Breast epithelium (tissue), 4 donors: ENCODE data around the gene JOSD2. TPM values are rescaled to one million over a fixed set of nuclear protein-coding genes. Genes with fewer than 3 reads are reported as not detected.

Experiments
- DNase-seq, 2 donors: peaks; one replicate each; pipeline ENCODE4 v3.0.0-alpha.2; 2019; ENCODE audit warnings: low spot score in 2 of 2
- H3K27ac ChIP-seq, 2 donors: fragments of 200-600 bp; sonication (generic) in 1 of 2; one replicate each; pipeline ENCODE4 v1.5.1; 2016 to 2019; ENCODE audit warnings: mild to moderate bottlenecking in 1 of 2
- H3K27me3 ChIP-seq, 2 donors: fragments of 200-600 bp; sonication (generic) in 1 of 2; one replicate each; pipeline versions ENCODE4 v1.5.1 to v1.6.0; 2017 to 2019; ENCODE audit warnings: control low read depth in 1 of 2, mild to moderate bottlenecking in 1 of 2
- H3K36me3 ChIP-seq: fragments of 200-600 bp; one replicate; pipeline ENCODE4 v1.5.1; 2019
- H3K4me1 ChIP-seq, 2 donors: fragments of 200-600 bp; sonication (generic); one replicate each; pipeline ENCODE4 v1.5.1; 2016 to 2019; ENCODE audit warnings: control low read depth in 1 of 2
- H3K4me3 ChIP-seq, 3 donors: fragments of 200-600 bp; sonication (generic); 1 replicate in 2 of 3; 2 replicates in 1 of 3; pipeline ENCODE4 v1.5.1; 2016 to 2019; ENCODE audit warnings: mild to moderate bottlenecking in 3 of 3, moderate library complexity in 2 of 3
- H3K9me3 ChIP-seq, 2 donors: fragments of 200-600 bp; sonication (generic) in 1 of 2; one replicate each; pipeline ENCODE4 v1.5.1; 2016 to 2019; ENCODE audit warnings: control low read depth in 1 of 2
- CTCF ChIP-seq, 3 donors: fragments of 450-650 bp; IDR thresholded peaks; one replicate each; pipeline ENCODE4 v1.5.1; 2016 to 2017; ENCODE audit warnings: antibody characterized with exemption in 3 of 3, mild to moderate bottlenecking in 3 of 3, moderate library complexity in 3 of 3
- POLR2A ChIP-seq: fragments of 450-650 bp; IDR thresholded peaks from one replicate; pipeline ENCODE4 v1.6.1; 2016; ENCODE audit warnings: antibody characterized with exemption, mild to moderate bottlenecking, moderate library complexity
- POLR2AphosphoS5 ChIP-seq, 3 donors: sonication (generic); formaldehyde crosslinking; IDR thresholded peaks; one replicate each; pipeline ENCODE4 v1.6.1; 2017; ENCODE audit warnings: antibody characterized with exemption in 3 of 3
- intact Hi-C: fragments of 100-400 bp; cut with DNase I; formaldehyde crosslinking; loops from one replicate; pipeline ENCODE4 v1.15.1; 2023; ENCODE audit warnings: low total_unique reads
- total RNA-seq, 3 donors: library from RNA; depleted of rRNA; stranded (reverse); fragments of >200 nt; gene quantifications; one replicate each; pipeline ENCODE4 v1.1.0, GENCODE V29; 2016

JOSD2 gene
- total RNA-seq, 3 donors from 2014 or later: 14.7 to 26.7 (median 20.3) TPM

GRCh38 chr19:50458396-50459066 lies 52.5 kb downstream of the JOSD2 start:
- Histone ChIP-seq H3K9me3 (no peaks in the 10 kb centered on the region), H3K27me3 (peaks cover 3 to 38% of the 10 kb centered on the region in 2 donors), H3K4me1 (no peaks in the 10 kb centered on the region), H3K36me3 (no peaks in the 10 kb centered on the region), H3K27ac (no peak overlapping the region), H3K4me3 (no peak overlapping the region)
- intact Hi-C loops: loop anchor here (10.0 kb wide), 1 partner anchor 104 kb away; no protein-coding TSS in a partner anchor
- DNase-seq: no peak
- no peak for TF ChIP-seq POLR2A
- TF ChIP-seq CTCF (IDR thresholded peaks at IDR 0.05): no peak

GRCh38 chr19:50457300-50457699 lies 53.7 kb downstream of the JOSD2 start:
- Histone ChIP-seq H3K4me1 (no peaks in the 10 kb centered on the region), H3K9me3 (no peaks in the 10 kb centered on the region), H3K27ac (no peak overlapping the region), H3K36me3 (no peaks in the 10 kb centered on the region), H3K4me3 (no peak overlapping the region), H3K27me3 (peaks cover 3 to 41% of the 10 kb centered on the region in 2 donors)
- no peak for DNase-seq
- TF ChIP-seq CTCF (IDR thresholded peaks at IDR 0.05): no peak
- TF ChIP-seq POLR2AphosphoS5 (IDR thresholded peaks at IDR 0.05): no peak
- TF ChIP-seq POLR2A: no peak
- intact Hi-C loops: loop anchor here (10.0 kb wide), 1 partner anchor 102 kb away; no protein-coding TSS in a partner anchor

Other genes starting within 250 kb of the JOSD2 start
- gene KCNC3, start 181.8 kb downstream of the JOSD2 start, total RNA-seq: 1 to 10 TPM in 2 of 3 donors, under 1 TPM in 1; 0.32 to 3.7 (median 1.6) TPM
- gene NAPSA, start 145.6 kb downstream of the JOSD2 start, total RNA-seq: 1 to 10 TPM in 2 of 3 donors, under 1 TPM in 1; 0.80 to 1.8 (median 1.6) TPM
- gene NR1H2, start 134.7 kb downstream of the JOSD2 start, total RNA-seq: 100 to 1,000 TPM in 1 of 3 donors, 10 to 100 TPM in 2; 71.0 to 105 (median 87.5) TPM
- 10 to 100 TPM; 13.8 to 17.3 (median 16.0) TPM for gene POLD1, start 126.8 kb downstream of the JOSD2 start, total RNA-seq
- gene SPIB, start 92.3 kb downstream of the JOSD2 start, total RNA-seq: under 1 TPM in 1 of 3 donors, not detected in 2; 0.33 TPM
- under 1 TPM in 1 of 3 donors, not detected in 2; under 0.01 TPM for gene MYBPC2, start 78.3 kb downstream of the JOSD2 start, total RNA-seq
- gene EMC10, start 34.7 kb downstream of the JOSD2 start, total RNA-seq: 10 to 100 TPM; 38.0 to 78.2 (median 64.6) TPM
- gene GARIN5A, start 34.3 kb downstream of the JOSD2 start, total RNA-seq: 1 to 10 TPM in 2 of 3 donors, under 1 TPM in 1; 0.98 to 1.3 (median 1.1) TPM
- not detected for gene ASPDH, start 2.7 kb upstream of the JOSD2 start, total RNA-seq
- gene LRRC4B, start 57.2 kb upstream of the JOSD2 start, total RNA-seq: 1 to 10 TPM in 2 of 3 donors, under 1 TPM in 1; 0.16 to 1.3 (median 1.2) TPM
- gene SYT3, start 128.7 kb upstream of the JOSD2 start, total RNA-seq: 1 to 10 TPM in 1 of 3 donors, under 1 TPM in 1, not detected in 1; 0.33 to 1.3 TPM
- not detected for gene C19orf81, start 138.3 kb upstream of the JOSD2 start, total RNA-seq
- under 1 TPM in 2 of 3 donors, not detected in 1; 0.59 to 0.98 TPM for gene SHANK1, start 208.6 kb upstream of the JOSD2 start, total RNA-seq
- 10 to 100 TPM; 16.4 to 24.3 (median 20.6) TPM for gene CLEC11A, start 212.2 kb upstream of the JOSD2 start, total RNA-seq